Kasumi-1 (cell line): ENCODE data around the gene PKLR.
"Not testable (repeated sequence)": the region's sequence is repeated elsewhere in the genome, so short reads cannot be mapped to it uniquely, and the experiment has no call there.

Experiments
- DNase-seq, 2 experiments: peaks; one replicate each; lab custom pipeline; 2025; lab: John Stamatoyannopoulos, UW

PKLR gene

GRCh38 chr1:155316922-155317321, 15.7 kb upstream of the PKLR start:
- no peak for DNase-seq

DNA sequence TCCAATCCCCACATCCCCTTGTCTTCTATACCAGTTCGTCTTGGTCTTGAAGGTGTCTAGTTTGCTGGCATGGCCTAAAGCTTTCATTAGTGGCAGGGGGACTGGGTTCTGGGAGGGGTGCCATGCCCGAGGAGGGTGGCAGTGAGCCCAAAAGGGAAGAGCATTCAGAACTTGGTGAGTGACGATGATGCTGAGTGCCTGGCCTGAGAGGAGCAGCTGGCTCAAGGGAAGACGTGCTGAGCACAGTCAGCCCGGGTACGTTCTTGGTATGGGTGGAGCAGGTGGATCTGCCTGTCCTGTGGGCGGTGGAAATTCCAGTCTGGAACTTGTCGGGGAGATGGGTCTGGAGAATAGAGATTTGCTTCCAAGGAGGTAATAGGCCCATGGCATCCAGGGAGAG, 12.0 kb upstream of the PKLR start:
- DNase-seq, result no peak

GRCh38 chr1:155309423-155310021, 8.3 kb upstream of the PKLR start:
- DNase-seq, result peak in 1 of 2 experiments; percentile 20

GRCh38 chr1:155308493-155309422, 7.5 kb upstream of the PKLR start, which contains the start of gene FDPS:
FDPS (plus strand) TSS chr1:155308866; CDS start chr1:155309790, 924 bp downstream.
- DNase-seq, result peak; percentile 98 to 99

DNA sequence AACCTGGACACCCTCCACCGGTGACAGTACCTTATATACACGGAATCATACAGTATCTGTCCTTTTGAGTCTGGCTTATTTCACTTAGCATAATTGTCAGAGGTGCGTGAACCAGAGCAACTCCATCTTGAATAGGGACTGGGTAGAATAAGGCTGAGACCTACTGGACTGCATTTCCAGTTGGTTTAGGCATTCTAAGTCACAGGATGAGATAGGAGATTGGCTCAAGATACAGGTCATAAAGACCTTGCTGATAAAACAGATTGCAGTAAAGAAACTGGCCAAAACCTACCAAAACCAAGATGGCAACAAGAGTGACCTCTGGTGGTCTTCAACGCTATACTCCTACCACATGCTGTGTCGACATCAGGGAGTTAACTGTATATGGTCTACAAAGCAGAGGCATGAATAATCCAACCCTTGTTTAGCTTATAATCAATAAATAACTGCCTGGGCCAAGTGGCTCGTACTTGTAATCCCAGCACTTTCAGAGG, 6.1 kb upstream of the PKLR start:
- peak; percentile 46 to 68 for DNase-seq

GRCh38 chr1:155305881-155306391, 4.7 kb upstream of the PKLR start:
- no peak for DNase-seq

- no peak for DNase-seq
These were observed 3.4 kb upstream of the PKLR start for GRCh38 chr1:155304558-155305063.

- DNase-seq, result no peak
These were observed 497 bp downstream of the PKLR start for GRCh38 chr1:155300553-155301329.

- DNase-seq, result no peak
These were observed 1.2 kb downstream of the PKLR start for GRCh38 chr1:155300024-155300423.

- DNase-seq, result no peak
These were observed 3.9 kb downstream of the PKLR start for GRCh38 chr1:155297384-155297783.

DNA sequence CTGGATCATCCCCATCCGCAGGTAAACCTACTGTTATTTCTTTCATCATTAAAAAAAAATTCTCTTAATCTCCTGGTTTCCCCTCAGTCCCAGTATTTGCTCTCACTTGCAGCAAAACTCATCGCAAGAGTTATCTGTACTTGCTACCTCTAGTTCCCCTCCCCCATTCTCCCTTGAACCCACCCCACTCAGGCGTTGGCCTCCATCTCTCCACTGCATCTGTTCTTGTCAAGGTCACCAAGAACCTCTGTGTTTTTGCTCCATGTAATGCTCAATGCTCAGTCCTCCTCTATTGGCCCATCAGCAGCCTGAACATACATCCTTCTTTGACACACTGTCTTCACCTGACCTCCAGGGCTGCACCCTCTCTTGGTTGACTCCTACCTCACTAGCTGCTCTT, 4.6 kb downstream of the PKLR start:
- DNase-seq, result no peak

- no peak for DNase-seq
These were observed 5.3 kb downstream of the PKLR start for GRCh38 chr1:155295942-155296267.

- DNase-seq, result no peak
These were observed 5.9 kb downstream of the PKLR start for GRCh38 chr1:155295183-155295941.

DNA sequence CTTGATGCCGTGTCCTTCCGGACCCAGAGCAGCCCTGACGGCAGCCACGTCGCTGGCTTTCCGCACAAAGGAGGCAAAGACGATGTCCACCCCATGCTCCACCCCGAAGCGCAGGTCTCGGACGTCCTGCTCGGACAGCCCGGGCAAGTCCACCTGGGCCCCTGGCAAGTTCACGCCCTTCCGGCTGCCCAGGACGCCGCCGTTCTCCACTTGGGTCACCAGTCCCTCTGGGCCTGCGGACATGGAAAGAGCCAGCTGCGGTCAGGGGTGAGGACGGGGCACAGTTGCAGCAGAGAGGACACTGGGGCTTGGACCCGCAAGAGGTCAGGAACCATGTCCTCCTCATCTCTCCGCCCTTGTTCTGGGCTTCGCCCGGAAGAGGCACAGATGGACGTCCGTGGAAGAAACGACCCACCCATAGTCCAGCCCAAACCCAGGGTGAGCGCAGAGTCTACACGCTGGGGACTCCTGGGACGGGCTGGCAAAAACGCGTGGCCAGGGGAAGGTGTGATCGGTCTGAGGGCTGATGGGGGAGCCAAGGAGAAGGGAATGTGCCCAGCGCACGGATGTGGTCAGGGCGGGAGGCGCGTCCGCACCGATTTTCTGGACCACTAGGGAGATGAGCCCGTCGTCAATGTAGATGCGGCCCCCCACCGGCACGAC, 6.6 kb downstream of the PKLR start:
- DNase-seq, result no peak

GRCh38 chr1:155293086-155293749, 8.0 kb downstream of the PKLR start:
- DNase-seq, result no peak

GRCh38 chr1:155291006-155291405, 10.2 kb downstream of the PKLR start:
- not testable (repeated sequence) for DNase-seq

GRCh38 chr1:155287987-155288543, 13.2 kb downstream of the PKLR start:
- no peak for DNase-seq

GRCh38 chr1:155286544-155286943, 14.7 kb downstream of the PKLR start:
- DNase-seq, result no peak

DNA sequence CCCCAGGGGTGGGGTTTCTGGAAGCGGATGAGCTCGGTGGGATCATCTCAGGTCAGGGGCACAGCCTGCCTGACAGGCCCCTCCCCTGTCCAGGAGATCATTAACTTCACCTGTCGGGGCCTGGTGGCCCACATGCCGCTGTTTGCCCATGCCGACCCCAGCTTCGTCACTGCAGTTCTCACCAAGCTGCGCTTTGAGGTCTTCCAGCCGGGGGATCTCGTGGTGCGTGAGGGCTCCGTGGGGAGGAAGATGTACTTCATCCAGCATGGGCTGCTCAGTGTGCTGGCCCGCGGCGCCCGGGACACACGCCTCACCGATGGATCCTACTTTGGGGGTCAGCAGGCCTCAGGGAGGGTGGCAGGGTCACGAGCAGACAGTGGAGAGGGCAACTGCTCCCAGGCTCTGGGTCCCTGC, 15.6 kb downstream of the PKLR start:
- DNase-seq, result no peak

DNA sequence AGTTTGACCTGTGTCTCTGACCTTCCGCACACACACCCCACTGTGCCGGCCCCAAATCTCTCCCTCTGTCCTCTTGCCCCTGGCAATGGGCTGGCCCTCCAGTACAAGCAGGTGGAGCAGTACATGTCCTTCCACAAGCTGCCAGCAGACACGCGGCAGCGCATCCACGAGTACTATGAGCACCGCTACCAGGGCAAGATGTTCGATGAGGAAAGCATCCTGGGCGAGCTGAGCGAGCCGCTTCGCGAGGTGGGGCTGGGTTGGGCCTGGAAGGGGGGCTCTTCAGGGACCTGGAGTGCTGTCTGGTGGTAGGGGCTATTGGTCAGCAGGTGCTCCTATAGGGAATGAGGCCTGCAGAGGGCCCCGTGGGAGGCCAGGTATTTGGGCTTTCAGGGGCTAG, 16.2 kb downstream of the PKLR start:
- no peak for DNase-seq
